H1 (cell line): ENCODE measurements around the gene NDST3. TPM values are rescaled to one million over a fixed set of nuclear protein-coding genes. Genes with fewer than 3 reads are reported as not detected.

Experiments
- CTCF ChIA-PET: fragments of 300-600 bp; sonication (Branson Sonifier 250); formaldehyde crosslinking; loops from one replicate; lab custom pipeline; 2021; ENCODE audit not compliant: partially characterized antibody; lab: Charles Lee
- POLR2A ChIA-PET: fragments of 300-600 bp; sonication (Branson Sonifier 250); formaldehyde crosslinking; loops from one replicate; lab custom pipeline; 2021; ENCODE audit warnings: inconsistent platforms; ENCODE audit not compliant: partially characterized antibody; lab: Charles Lee
- DNase-seq, 2 experiments: peaks; one replicate each; pipeline versions ENCODE4 v3.0.0 to v3.0.0-alpha.2; 2010 to 2022; ENCODE audit warnings: low spot score in 2 of 2, low read depth in 1 of 2, mixed read lengths in 1 of 2
- FAIRE-seq: peaks from 2 replicates; lab custom pipeline; 2011; peaks lifted over from hg19 to GRCh38; lab: Jason Lieb, UNC
- H2AFZ ChIP-seq: 2 replicates; pipeline ENCODE4 v1.8.1; 2012; ENCODE audit warnings: low read length, inconsistent platforms
- H2AK5ac ChIP-seq: 2 replicates; pipeline ENCODE4 v1.6.1; 2013; ENCODE audit warnings: low read depth, low read length
- H2BK120ac ChIP-seq: replicated peaks from 2 replicates; pipeline ENCODE3; 2013; ENCODE audit warnings: low read depth, low read length, inconsistent platforms
- H2BK12ac ChIP-seq: 2 replicates; pipeline ENCODE4 v1.6.1; 2013; ENCODE audit warnings: low read depth, low read length
- H2BK15ac ChIP-seq: 2 replicates; pipeline ENCODE4 v1.6.1; 2013; ENCODE audit warnings: low read length
- H2BK20ac ChIP-seq: 2 replicates; pipeline ENCODE4 v1.6.1; 2013; ENCODE audit warnings: low read length
- H2BK5ac ChIP-seq: 2 replicates; pipeline ENCODE4 v1.6.1; 2013; ENCODE audit warnings: low read depth, low read length
- H3K14ac ChIP-seq: 2 replicates; pipeline ENCODE4 v1.6.1; 2013; ENCODE audit warnings: inconsistent platforms; ENCODE audit not compliant: insufficient read length
- H3K18ac ChIP-seq: 2 replicates; pipeline ENCODE4 v1.6.1; 2013; ENCODE audit warnings: low read length; ENCODE audit errors: extremely low read depth
- H3K23ac ChIP-seq: 2 replicates; pipeline ENCODE4 v1.6.1; 2013; ENCODE audit warnings: inconsistent platforms; ENCODE audit not compliant: insufficient read length
- H3K23me2 ChIP-seq: 2 replicates; pipeline ENCODE4 v1.6.1; 2013; ENCODE audit warnings: low read depth, low read length
- H3K27ac ChIP-seq: 2 replicates; pipeline ENCODE4 v1.6.1; 2011; ENCODE audit warnings: low read depth, low read length, inconsistent platforms
- H3K27me3 ChIP-seq, 4 experiments: replicated peaks in 1 of 4; 1 replicate in 1 of 4; 2 replicates in 3 of 4; pipeline versions ENCODE4 v1.6.1 to v1.8.1; 2011 to 2013; ENCODE audit warnings: low read length in 3 of 4, mild to moderate bottlenecking in 3 of 4, inconsistent platforms in 2 of 4, mixed read lengths in 2 of 4, moderate library complexity in 1 of 4; ENCODE audit not compliant: control insufficient read depth in 3 of 4, insufficient read depth in 3 of 4; ENCODE audit errors: extremely low read depth in 1 of 4
- H3K36me3 ChIP-seq, 4 experiments: 2 replicates each; pipeline versions ENCODE4 v1.6.1 to v1.8.1; 2011 to 2013; ENCODE audit warnings: mild to moderate bottlenecking in 4 of 4, low read length in 3 of 4, moderate library complexity in 2 of 4, control low read depth in 1 of 4, inconsistent platforms in 1 of 4; ENCODE audit not compliant: insufficient read depth in 4 of 4, control insufficient read depth in 2 of 4
- H3K4ac ChIP-seq: replicated peaks from 2 replicates; pipeline ENCODE3; 2013; ENCODE audit warnings: low read length, low read depth, mixed read lengths, inconsistent platforms; ENCODE audit not compliant: insufficient read length
- H3K4me1 ChIP-seq, 4 experiments: replicated peaks in 1 of 4; 1 replicate in 1 of 4; 2 replicates in 3 of 4; pipeline versions ENCODE4 v1.6.1 to v1.8.1; 2011 to 2013; ENCODE audit warnings: low read length in 3 of 4, inconsistent platforms in 2 of 4, mixed read lengths in 1 of 4; ENCODE audit not compliant: insufficient read depth in 4 of 4, control insufficient read depth in 3 of 4
- H3K4me2 ChIP-seq, 2 experiments: 2 replicates each; pipeline versions ENCODE4 v1.6.1 to v1.8.1; 2011 to 2013; ENCODE audit warnings: low read depth in 2 of 2, low read length in 2 of 2, control low read depth in 1 of 2, inconsistent platforms in 1 of 2, mild to moderate bottlenecking in 1 of 2; ENCODE audit not compliant: insufficient read depth in 1 of 2
- H3K4me3 ChIP-seq, 4 experiments: fragments of 200-600, 300-600 bp in 1 of 4; sonication (generic), shearing (Covaris generic), sonication (Bioruptor Twin) in 1 of 4; 2 replicates each; pipeline versions ENCODE4 v1.5.1 to v1.8.1; 2011 to 2016; ENCODE audit warnings: low read length in 4 of 4, low read depth in 3 of 4, control low read depth in 2 of 4, inconsistent platforms in 2 of 4, mild to moderate bottlenecking in 2 of 4, mixed read lengths in 1 of 4, moderate library complexity in 1 of 4; ENCODE audit not compliant: insufficient read depth in 2 of 4; ENCODE audit errors: extremely low read depth in 1 of 4
- H3K56ac ChIP-seq: replicated peaks from 2 replicates; pipeline ENCODE3; 2013; ENCODE audit warnings: low read depth, mild to moderate bottlenecking, mixed read lengths, low read length, inconsistent platforms; ENCODE audit not compliant: insufficient read length
- H3K79me1 ChIP-seq: 2 replicates; pipeline ENCODE4 v1.6.1; 2013; ENCODE audit warnings: low read depth, low read length, control low read depth
- H3K79me2 ChIP-seq, 2 experiments: 2 replicates each; pipeline versions ENCODE4 v1.6.1 to v1.8.1; 2012 to 2013; ENCODE audit warnings: low read length in 2 of 2, mild to moderate bottlenecking in 2 of 2, inconsistent platforms in 1 of 2; ENCODE audit not compliant: insufficient read depth in 2 of 2, control insufficient read depth in 1 of 2
- H3K9ac ChIP-seq, 4 experiments: replicated peaks in 1 of 4; 1 replicate in 1 of 4; 2 replicates in 3 of 4; pipeline versions ENCODE4 v1.6.1 to v1.8.1; 2011 to 2013; ENCODE audit warnings: low read depth in 3 of 4, low read length in 3 of 4, control low read depth in 2 of 4, mild to moderate bottlenecking in 2 of 4, moderate library complexity in 2 of 4, inconsistent platforms in 1 of 4; ENCODE audit errors: extremely low read depth in 1 of 4
- H3K9me3 ChIP-seq, 2 experiments: 2 replicates each; pipeline versions ENCODE4 v1.6.1 to v1.8.1; 2012 to 2013; ENCODE audit warnings: mild to moderate bottlenecking in 2 of 2, moderate library complexity in 2 of 2, control low read depth in 1 of 2, inconsistent platforms in 1 of 2, low read depth in 1 of 2, low read length in 1 of 2, mixed read lengths in 1 of 2; ENCODE audit not compliant: insufficient read depth in 2 of 2
- H4K20me1 ChIP-seq, 2 experiments: replicated peaks in 1 of 2; 2 replicates each; pipeline versions ENCODE3 to v1.8.1; 2011 to 2013; ENCODE audit warnings: inconsistent platforms in 2 of 2, low read length in 2 of 2, mild to moderate bottlenecking in 1 of 2; ENCODE audit not compliant: insufficient read depth in 2 of 2, control insufficient read depth in 1 of 2
- H4K5ac ChIP-seq: 2 replicates; pipeline ENCODE4 v1.6.1; 2013; ENCODE audit warnings: low read length, low read depth, mixed read lengths, inconsistent platforms; ENCODE audit not compliant: insufficient read length
- H4K8ac ChIP-seq: 2 replicates; pipeline ENCODE4 v1.8.0; 2013; ENCODE audit warnings: mild to moderate bottlenecking, moderate library complexity, low read length, inconsistent platforms; ENCODE audit not compliant: insufficient read depth; ENCODE audit errors: extremely low read depth
- H4K91ac ChIP-seq: replicated peaks from 2 replicates; pipeline ENCODE3; 2013; ENCODE audit warnings: low read length, mixed read lengths, inconsistent platforms; ENCODE audit not compliant: insufficient read length
- CHD2 ChIP-seq: IDR thresholded peaks from 2 replicates; pipeline ENCODE4 v1.6.1; 2012; ENCODE audit warnings: low read length, improper control_type of control experiment
- CREB1 ChIP-seq: IDR thresholded peaks from 2 replicates; pipeline ENCODE4 v1.6.1; 2012; ENCODE audit warnings: inconsistent platforms
- EZH2 ChIP-seq: fragments of 200-600 bp; sonication (generic); IDR thresholded peaks from 2 replicates; pipeline ENCODE4 v1.7.1; 2012; ENCODE audit warnings: low read depth, mild to moderate bottlenecking, moderate library complexity, low read length, inconsistent platforms; ENCODE audit not compliant: severe bottlenecking
- FOSL1 ChIP-seq: IDR thresholded peaks from 2 replicates; pipeline ENCODE4 v1.6.1; 2011; ENCODE audit warnings: mild to moderate bottlenecking, low read depth, low read length, moderate library complexity; ENCODE audit not compliant: insufficient read depth
- MAFK ChIP-seq: IDR thresholded peaks from 2 replicates; pipeline ENCODE4 v1.6.1; 2012; ENCODE audit warnings: low read depth, mild to moderate bottlenecking, improper control_type of control experiment, low read length
- NANOG ChIP-seq: IDR thresholded peaks from 2 replicates; pipeline ENCODE4 v1.6.1; 2011; ENCODE audit warnings: low read length, low read depth, mild to moderate bottlenecking, inconsistent platforms; ENCODE audit not compliant: insufficient read depth, poor library complexity, severe bottlenecking
- TCF12 ChIP-seq: IDR thresholded peaks from 2 replicates; pipeline ENCODE4 v1.6.1; 2011; ENCODE audit warnings: low read depth, mild to moderate bottlenecking, low read length
- WGBS, 2 experiments: shearing (Covaris generic) in 1 of 2; methylation state at CpG; one replicate each; pipeline versions ENCODE4 v1.1.6 to v1.1.7; 2013 to 2015; ENCODE audit warnings: low lambda C conversion rate in 2 of 2, mixed read lengths in 2 of 2, inconsistent platforms in 1 of 2, low coverage in 1 of 2, missing lambda C conversion rate in 1 of 2; ENCODE audit not compliant: insufficient replicate concordance in 2 of 2, insufficient coverage in 1 of 2, insufficient read length in 1 of 2; ENCODE audit errors: extremely low coverage in 1 of 2, missing lambda C conversion rate in 1 of 2; 5-methylcytosine and 5-hydroxymethylcytosine counted together
- polyA plus RNA-seq, 7 experiments: library from polyadenylated mRNA; depleted of rRNA in 3 of 7; stranded (reverse) in 5 of 7; unstranded in 2 of 7; fragments of >200 nt in 5 of 7; fragments of 200-250 nt in 2 of 7; gene quantifications; 1 replicate in 5 of 7; 2 replicates in 1 of 7; 4 replicates in 1 of 7; pipeline versions ENCODE4 v1.2.1 to v1.2.3, GENCODE V29; 2011 to 2013; ENCODE audit warnings: missing spikeins in 2 of 7, mixed read lengths in 2 of 7
- total RNA-seq: library from RNA; stranded (reverse); fragmentation: NEBNext Ultra II Directional; extraction: Animal tissue kit (Norgen Biotek cat#: 25700); gene quantifications from 2 replicates; pipeline ENCODE4 v1.2.1, GENCODE V29; 2021
- TF ChIP-seq, protein P1 (sequence below): IDR thresholded peaks from 2 replicates; pipeline ENCODE4 v1.6.1; 2011; ENCODE audit warnings: low read depth, mild to moderate bottlenecking, low read length; ENCODE audit not compliant: insufficient read depth
- TF ChIP-seq, protein P2 (sequence below): IDR thresholded peaks from 2 replicates; pipeline ENCODE4 v1.6.1; 2012; ENCODE audit warnings: inconsistent platforms

The NDST3 gene
- total and polyA plus RNA-seq, 2 of the 8 experiments (the other 6 are each of a cell fraction or from before 2014, with no cell fraction given): 0.35 to 0.60 TPM

DNA sequence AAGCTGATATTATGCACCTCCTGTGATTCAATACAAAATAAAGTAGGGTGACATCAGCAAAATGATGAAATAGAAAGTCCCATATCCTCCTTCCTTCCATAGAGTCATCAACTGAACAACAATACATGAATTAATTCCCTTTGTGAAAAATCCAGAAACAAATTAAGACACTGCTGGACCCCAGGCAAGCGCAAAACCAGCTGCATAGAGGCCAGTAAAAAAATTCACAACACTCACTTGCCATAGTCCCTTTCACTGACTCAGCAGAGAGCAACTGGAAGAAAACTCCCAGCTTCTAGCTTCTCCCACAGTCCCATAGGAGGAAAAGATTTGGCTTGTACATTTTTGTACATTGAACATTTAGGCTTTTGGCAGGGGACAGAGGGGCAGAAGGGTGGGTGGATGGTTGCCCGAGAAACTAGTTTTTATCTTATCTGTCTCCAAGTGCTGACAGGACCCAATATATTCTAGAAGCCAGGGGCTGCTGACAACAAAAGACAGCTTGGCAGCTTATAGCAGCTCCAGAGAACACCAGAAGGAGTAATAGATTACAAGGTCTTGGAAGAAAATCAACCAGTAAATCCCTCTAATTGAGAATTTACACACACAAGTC is 124.6 kb downstream of the NDST3 start:
- Histone ChIP-seq H3K14ac (no peak overlapping the region), H3K9me3 (peaks cover 0 to 9% of the 10 kb centered on the region in 2 experiments; a peak in 3 of 4 replicates), H2BK15ac (no peak overlapping the region), H3K56ac (no peak overlapping the region), H3K79me1 (no peaks in the 10 kb centered on the region), H2AFZ (no peak overlapping the region), H4K20me1 (no peaks in the 10 kb centered on the region), H3K9ac (no peak overlapping the region), H2BK120ac (no peak overlapping the region), H3K23ac (no peak overlapping the region), H3K27me3 (no peaks in the 10 kb centered on the region), H2BK12ac (no peak overlapping the region), H3K36me3 (no peaks in the 10 kb centered on the region), H3K4me3 (no peak overlapping the region), H3K4me2 (no peak overlapping the region), H2BK20ac (no peak overlapping the region), H4K8ac (no peak overlapping the region), H4K5ac (no peak overlapping the region), H3K18ac (no peak overlapping the region), H2BK5ac (no peak overlapping the region), H4K91ac (no peak overlapping the region), H2AK5ac (no peak overlapping the region), H3K27ac (no peak overlapping the region), H3K4ac (no peak overlapping the region), H3K23me2 (no peaks in the 10 kb centered on the region), H3K79me2 (no peaks in the 10 kb centered on the region), H3K4me1 (no peaks in the 10 kb centered on the region)
- no peak for FAIRE-seq
- CTCF ChIA-PET: interaction anchor here (0.5 to 1.2 kb wide), 2 partner anchors 81 to 1476 kb away, joined by 3 read pairs; no protein-coding TSS in a partner anchor
- TF ChIP-seq FOSL1: no peak
- TF ChIP-seq CREB1: no peak
- TF ChIP-seq EZH2: no peak
- TF ChIP-seq, protein P1, sequence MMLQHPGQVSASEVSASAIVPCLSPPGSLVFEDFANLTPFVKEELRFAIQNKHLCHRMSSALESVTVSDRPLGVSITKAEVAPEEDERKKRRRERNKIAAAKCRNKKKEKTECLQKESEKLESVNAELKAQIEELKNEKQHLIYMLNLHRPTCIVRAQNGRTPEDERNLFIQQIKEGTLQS: no peak
- TF ChIP-seq, protein P2, sequence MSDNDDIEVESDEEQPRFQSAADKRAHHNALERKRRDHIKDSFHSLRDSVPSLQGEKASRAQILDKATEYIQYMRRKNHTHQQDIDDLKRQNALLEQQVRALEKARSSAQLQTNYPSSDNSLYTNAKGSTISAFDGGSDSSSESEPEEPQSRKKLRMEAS: no peak
- no peak for TF ChIP-seq MAFK
- TF ChIP-seq TCF12: no peak
- no peak for TF ChIP-seq NANOG
- no peak for TF ChIP-seq CHD2
- 90% methylated on average over 2 of the region's 2 CpGs; no CpG with 5 or more reads in 1 of the 2 experiments for WGBS, 2 experiments
- no peak for DNase-seq
- POLR2A ChIA-PET: no interaction called here
